Neuronal stem cell (in vitro differentiated cells): Measurements from ENCODE around the gene POLR3G.

Experiments used
- DNase-seq: peaks from one replicate; pipeline ENCODE4 v3.0.0-alpha.2; 2013; ENCODE audit warnings: low spot score
- H2AFZ ChIP-seq: one replicate; pipeline ENCODE4 v1.6.1; 2013; ENCODE audit warnings: mild to moderate bottlenecking, low read length, inconsistent platforms
- H2AK5ac ChIP-seq: 2 replicates; pipeline ENCODE4 v1.6.1; 2013; ENCODE audit warnings: low read depth, mild to moderate bottlenecking, inconsistent platforms, low read length, moderate library complexity, mixed read lengths
- H2BK120ac ChIP-seq: 2 replicates; pipeline ENCODE4 v1.6.1; 2013; ENCODE audit warnings: low read depth, mild to moderate bottlenecking, inconsistent platforms, low read length, moderate library complexity, mixed read lengths
- H2BK12ac ChIP-seq: one replicate; pipeline ENCODE4 v1.6.1; 2013; ENCODE audit warnings: low read length, inconsistent platforms
- H2BK15ac ChIP-seq: 2 replicates; pipeline ENCODE4 v1.6.1; 2013; ENCODE audit warnings: mild to moderate bottlenecking, low read length, inconsistent platforms, mixed read lengths
- H2BK5ac ChIP-seq: one replicate; pipeline ENCODE4 v1.6.1; 2013; ENCODE audit warnings: inconsistent platforms, mild to moderate bottlenecking, low read length, moderate library complexity
- H3K14ac ChIP-seq: one replicate; pipeline ENCODE4 v1.6.1; 2013; ENCODE audit warnings: low read length, inconsistent platforms
- H3K18ac ChIP-seq: 2 replicates; pipeline ENCODE4 v1.6.1; 2013; ENCODE audit warnings: low read length, inconsistent platforms
- H3K23ac ChIP-seq: 2 replicates; pipeline ENCODE4 v1.6.1; 2013; ENCODE audit warnings: low read depth, mild to moderate bottlenecking, mixed read lengths, low read length, inconsistent platforms; ENCODE audit not compliant: poor library complexity
- H3K27ac ChIP-seq: replicated peaks from 3 replicates; pipeline ENCODE4 v1.5.1; 2013; ENCODE audit warnings: low read length, inconsistent platforms
- H3K27me3 ChIP-seq, 3 experiments: 2 replicates each; pipeline ENCODE4 v1.6.1; 2013; ENCODE audit warnings: low read length in 3 of 3, mild to moderate bottlenecking in 2 of 3, inconsistent platforms in 1 of 3, low read depth in 1 of 3, mixed read lengths in 1 of 3, moderate library complexity in 1 of 3; ENCODE audit not compliant: control insufficient read depth in 3 of 3, insufficient read depth in 3 of 3
- H3K36me3 ChIP-seq, 2 donors: replicated peaks in 1 of 2; 2 replicates each; pipeline ENCODE4 v1.6.1; 2013; ENCODE audit warnings: low read length in 2 of 2; ENCODE audit not compliant: control insufficient read depth in 2 of 2, insufficient read depth in 2 of 2
- H3K4ac ChIP-seq: 2 replicates; pipeline ENCODE4 v1.6.1; 2013; ENCODE audit warnings: inconsistent platforms, mild to moderate bottlenecking, low read length, moderate library complexity
- H3K4me1 ChIP-seq, 2 donors: 1 replicate in 1 of 2; 2 replicates in 1 of 2; pipeline ENCODE4 v1.6.1; 2013; ENCODE audit warnings: low read length in 2 of 2, low read depth in 1 of 2; ENCODE audit not compliant: control insufficient read depth in 2 of 2, insufficient read depth in 1 of 2
- H3K4me2 ChIP-seq: one replicate; pipeline ENCODE4 v1.6.1; 2013; ENCODE audit warnings: mild to moderate bottlenecking, low read length, inconsistent platforms; ENCODE audit not compliant: insufficient read depth, poor library complexity, severe bottlenecking
- H3K4me3 ChIP-seq, 2 donors: 2 replicates each; pipeline ENCODE4 v1.5.1; 2013; ENCODE audit warnings: low read length in 2 of 2, mild to moderate bottlenecking in 2 of 2, inconsistent platforms in 1 of 2, moderate library complexity in 1 of 2
- H3K79me1 ChIP-seq: one replicate; pipeline ENCODE4 v1.6.1; 2013; ENCODE audit warnings: low read depth, mild to moderate bottlenecking, inconsistent platforms, low read length, moderate library complexity
- H3K9ac ChIP-seq: one replicate; pipeline ENCODE4 v1.6.1; 2013; ENCODE audit warnings: mild to moderate bottlenecking, low read depth, low read length, inconsistent platforms; ENCODE audit not compliant: poor library complexity
- H3K9me3 ChIP-seq, 2 donors: replicated peaks in 1 of 2; 2 replicates each; pipeline versions ENCODE3 to v1.6.1; 2013; ENCODE audit warnings: low read length in 2 of 2, mild to moderate bottlenecking in 2 of 2, inconsistent platforms in 1 of 2, low read depth in 1 of 2, mixed read lengths in 1 of 2, moderate library complexity in 1 of 2; ENCODE audit not compliant: control insufficient read depth in 2 of 2, insufficient read depth in 1 of 2
- H4K8ac ChIP-seq: one replicate; pipeline ENCODE4 v1.6.1; 2013; ENCODE audit warnings: low read depth, mild to moderate bottlenecking, inconsistent platforms, low read length, moderate library complexity
- H4K91ac ChIP-seq: one replicate; pipeline ENCODE4 v1.6.1; 2013; ENCODE audit warnings: low read length, low read depth, mild to moderate bottlenecking, inconsistent platforms; ENCODE audit not compliant: poor library complexity
- WGBS, 2 donors: extraction: QIAGEN DNeasy Blood & Tissue Kit; methylation state at CpG; one replicate each; pipeline ENCODE4 v1.1.7; 2013; ENCODE audit warnings: missing lambda C conversion rate in 2 of 2, mixed read lengths in 1 of 2; ENCODE audit not compliant: insufficient read length in 2 of 2, insufficient replicate concordance in 1 of 2; ENCODE audit errors: extremely low coverage in 2 of 2; 5-methylcytosine and 5-hydroxymethylcytosine counted together

Gene POLR3G

GRCh38 chr5:90440644-90441043 lies 34.0 kb upstream of the POLR3G start:
- no CpG with 5 or more reads among the region's 2 CpGs for WGBS, 2 donors
- Histone ChIP-seq H3K9me3 (no peaks in the 10 kb centered on the region), H4K8ac (no peak overlapping the region), H3K23ac (no peak overlapping the region), H2AK5ac (no peak overlapping the region), H2BK120ac (no peak overlapping the region), H3K4ac (no peak overlapping the region), H3K27ac (no peak overlapping the region), H3K4me3 (no peak overlapping the region), H3K18ac (no peak overlapping the region), H3K36me3 (no peaks in the 10 kb centered on the region), H2BK15ac (no peak overlapping the region), H3K9ac (no peak overlapping the region), H3K27me3 (no peaks in the 10 kb centered on the region), H2BK5ac (no peak overlapping the region), H2BK12ac (no peak overlapping the region), H3K14ac (no peak overlapping the region), H4K91ac (no peak overlapping the region), H3K4me2 (no peak overlapping the region), H3K79me1 (no peaks in the 10 kb centered on the region), H2AFZ (peak overlapping the region; percentile 79), H3K4me1 (no peaks in the 10 kb centered on the region)
- no peak for DNase-seq

DNA sequence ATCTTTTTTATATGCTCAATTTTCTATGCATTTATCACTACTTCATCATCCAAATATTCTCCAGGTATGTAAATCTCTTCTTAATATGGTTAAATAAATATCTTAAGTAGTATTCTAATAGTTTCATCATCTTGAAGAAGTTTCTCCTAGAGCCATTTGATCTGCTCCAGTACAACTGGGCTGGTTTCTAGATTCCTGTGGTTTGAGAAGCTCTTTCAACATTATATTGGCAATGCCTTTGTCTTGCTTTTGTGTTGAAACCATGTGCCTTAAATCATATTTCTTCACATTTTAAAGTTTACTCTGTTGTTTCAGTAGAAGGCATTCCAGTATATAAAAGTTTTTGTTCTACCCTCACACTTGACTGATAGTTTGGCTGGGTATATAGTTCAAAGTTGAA lies 27.7 kb upstream of the POLR3G start:
- no peak for DNase-seq
- H2BK5ac ChIP-seq: no peak overlapping the region
- H3K9me3 ChIP-seq: no peaks in the 10 kb centered on the region
- no peaks in the 10 kb centered on the region for H3K36me3 ChIP-seq
- H3K27ac ChIP-seq: no peak overlapping the region
- no peak overlapping the region for H3K14ac ChIP-seq
- no peak overlapping the region for H2AFZ ChIP-seq
- H4K91ac ChIP-seq: no peak overlapping the region
- H3K4me2 ChIP-seq: no peak overlapping the region
- no peak overlapping the region for H2AK5ac ChIP-seq
- no peak overlapping the region for H3K9ac ChIP-seq
- H3K4ac ChIP-seq: no peak overlapping the region
- H3K4me3 ChIP-seq: no peak overlapping the region
- H4K8ac ChIP-seq: no peak overlapping the region
- H3K79me1 ChIP-seq: no peaks in the 10 kb centered on the region
- no peak overlapping the region for H2BK15ac ChIP-seq
- H3K4me1 ChIP-seq: no peaks in the 10 kb centered on the region
- H3K18ac ChIP-seq: no peak overlapping the region
- no peak overlapping the region for H2BK12ac ChIP-seq
- no peak overlapping the region for H2BK120ac ChIP-seq
- no peaks in the 10 kb centered on the region for H3K27me3 ChIP-seq
- H3K23ac ChIP-seq: no peak overlapping the region

GRCh38 chr5:90461288-90461687 lies 13.4 kb upstream of the POLR3G start:
- H2BK15ac ChIP-seq: no peak overlapping the region
- no peak overlapping the region for H3K4me3 ChIP-seq
- no peaks in the 10 kb centered on the region for H3K27me3 ChIP-seq
- H2BK120ac ChIP-seq: no peak overlapping the region
- H3K14ac ChIP-seq: no peak overlapping the region
- H3K36me3 ChIP-seq: peaks cover 0 to 10% of the 10 kb centered on the region in 2 donors
- no peak overlapping the region for H3K27ac ChIP-seq
- H2AFZ ChIP-seq: no peak overlapping the region
- H2BK5ac ChIP-seq: no peak overlapping the region
- H4K91ac ChIP-seq: no peak overlapping the region
- no peak overlapping the region for H2BK12ac ChIP-seq
- DNase-seq: no peak
- no peak overlapping the region for H2AK5ac ChIP-seq
- no peak overlapping the region for H3K4ac ChIP-seq
- H3K18ac ChIP-seq: no peak overlapping the region
- H3K23ac ChIP-seq: no peak overlapping the region
- H4K8ac ChIP-seq: no peak overlapping the region
- H3K4me2 ChIP-seq: no peak overlapping the region
- no peaks in the 10 kb centered on the region for H3K79me1 ChIP-seq
- H3K4me1 ChIP-seq: no peaks in the 10 kb centered on the region
- no CpG with 5 or more reads among the region's 4 CpGs for WGBS, 2 donors
- no peak overlapping the region for H3K9ac ChIP-seq
- no peaks in the 10 kb centered on the region for H3K9me3 ChIP-seq

DNA sequence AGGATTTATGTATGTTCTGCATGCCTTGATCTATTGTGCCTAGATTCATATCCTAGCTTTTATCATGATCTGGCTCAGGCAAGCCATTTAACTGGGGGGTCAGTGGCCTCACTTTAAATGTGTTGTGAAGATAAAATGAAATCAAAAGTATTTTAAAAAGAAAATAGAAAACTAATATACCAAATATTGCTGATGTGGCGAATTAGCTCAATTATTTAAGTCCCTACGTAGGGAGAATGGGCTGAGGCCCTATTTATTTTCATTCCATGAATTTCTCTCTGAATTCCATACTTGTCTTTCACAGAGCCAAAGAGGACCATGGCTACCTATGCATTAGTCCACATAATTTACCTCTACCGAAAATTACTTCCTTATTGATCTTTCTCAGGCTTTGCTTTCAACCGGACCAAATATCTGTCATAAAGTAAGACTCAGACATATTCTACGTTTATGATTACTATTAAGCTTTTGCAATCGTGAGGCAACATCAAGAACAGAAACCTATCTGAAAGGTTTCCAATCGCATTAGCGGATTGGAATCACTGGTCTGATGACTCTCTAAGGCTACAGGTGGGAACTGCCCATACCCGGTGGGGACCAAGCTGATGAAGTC lies 1.8 kb upstream of the POLR3G start:
- Histone ChIP-seq H3K23ac (no peak overlapping the region), H3K79me1 (no peaks in the 10 kb centered on the region), H3K18ac (no peak overlapping the region), H4K8ac (no peak overlapping the region), H3K14ac (no peak overlapping the region), H3K36me3 (peaks cover 0 to 3% of the 10 kb centered on the region in 2 donors), H3K9me3 (no peaks in the 10 kb centered on the region), H2AK5ac (no peak overlapping the region), H2BK12ac (no peak overlapping the region), H4K91ac (no peak overlapping the region), H2AFZ (peak overlapping the region; percentile 94), H2BK120ac (no peak overlapping the region), H3K27me3 (peaks cover 0 to 14% (median 0%) of the 10 kb centered on the region in 3 experiments), H2BK5ac (no peak overlapping the region), H3K27ac (no peak overlapping the region), H3K4me2 (peak overlapping the region; percentile 98), H3K4me1 (peaks cover 2 to 16% of the 10 kb centered on the region in 2 donors), H3K9ac (no peak overlapping the region), H3K4me3 (peak overlapping the region; percentile 61 to 87), H2BK15ac (no peak overlapping the region), H3K4ac (no peak overlapping the region)
- no CpG with 5 or more reads among the region's 9 CpGs for WGBS, 2 donors
- DNase-seq: no peak
